VCaP (cell line): ENCODE measurements around the gene ABR.
"Not testable (repeated sequence)": the region's sequence is repeated elsewhere in the genome, so short reads cannot be mapped to it uniquely, and the experiment has no call there.

ENCODE experiments used
- H3K27ac ChIP-seq: fragments of 450-650 bp; 2 replicates; pipeline ENCODE4 v1.5.1; 2017
- CTCF ChIP-seq: fragments of 450-650 bp; conservative IDR thresholded peaks from 2 replicates; pipeline ENCODE4 v1.5.1; 2017; ENCODE audit warnings: mild to moderate bottlenecking, moderate library complexity

Gene ABR

GRCh38 chr17:1053661-1054360, 126.0 kb downstream of the ABR start:
- H3K27ac ChIP-seq, result no peak overlapping the region
- TF ChIP-seq CTCF, result no peak

- no peak for TF ChIP-seq CTCF
- H3K27ac ChIP-seq, result no peak overlapping the region
Measured at GRCh38 chr17:1050996-1051925, 128.5 kb downstream of the ABR start.

GRCh38 chr17:1050246-1050995, 129.4 kb downstream of the ABR start:
- H3K27ac ChIP-seq, result no peak overlapping the region

GRCh38 chr17:1049446-1050225, 130.1 kb downstream of the ABR start:
- H3K27ac ChIP-seq, result no peak overlapping the region
- TF ChIP-seq CTCF, result no peak

More at GRCh38 chr17:1050246-1050995, 129.4 kb downstream of the ABR start:
- no peak for TF ChIP-seq CTCF

GRCh38 chr17:1048516-1049115, 131.2 kb downstream of the ABR start:
- H3K27ac ChIP-seq, result not testable (repeated sequence)

- H3K27ac ChIP-seq, result no peak overlapping the region
- no peak for TF ChIP-seq CTCF
Measured at GRCh38 chr17:1047879-1048470, 131.8 kb downstream of the ABR start.
